Measurements from ENCODE around the gene MAGI2. TPM values are rescaled to one million over a fixed set of nuclear protein-coding genes. Genes with fewer than 3 reads are reported as not detected.

MAGI2 gene
- total and polyA plus RNA-seq, 4 donors, result 3.7 to 25.5 (median 11.6) TPM

DNA sequence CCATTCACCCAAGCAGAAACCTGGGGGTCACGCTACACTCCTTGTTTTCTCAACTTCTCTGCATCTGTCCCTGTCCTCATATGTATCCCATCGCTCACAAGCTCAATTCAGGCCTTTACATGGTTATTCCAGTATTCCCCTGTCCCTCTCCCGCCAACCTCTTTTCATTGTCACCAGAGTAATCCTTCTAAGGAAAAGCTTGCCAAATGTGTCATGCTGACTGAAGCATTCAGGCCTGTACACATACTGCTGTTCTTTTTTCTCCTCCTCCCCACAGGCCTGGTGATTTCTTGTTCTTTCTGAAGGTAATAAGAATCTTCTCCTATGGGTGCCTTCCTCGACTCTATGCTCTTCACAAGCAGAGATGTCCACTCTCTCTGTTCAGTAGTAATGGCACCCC lies 1372.7 kb downstream of the MAGI2 start:
- WGBS, 2 donors, result 92 to 93% methylated on average over 4 of the region's 4 CpGs
- Histone ChIP-seq H3K9me3 (ENCODE audit: control insufficient read depth, low read length) (no peaks in the 10 kb centered on the region), H3K27ac (ENCODE audit: low read depth in 1 of 2, low read length in 2 of 2) (no peak overlapping the region), H3K4me3 (ENCODE audit: low read length in 2 of 2) (no peak overlapping the region), H3K4me1 (ENCODE audit: control insufficient read depth in 1 of 2, insufficient read depth in 2 of 2, low read length in 2 of 2) (no peaks in the 10 kb centered on the region), H3K27me3 (ENCODE audit: control insufficient read depth in 1 of 2, insufficient read depth in 2 of 2, low read length in 1 of 2) (no peaks in the 10 kb centered on the region), H3K36me3 (ENCODE audit: control insufficient read depth in 1 of 2, insufficient read depth in 2 of 2, low read length in 1 of 2) (no peaks in the 10 kb centered on the region)
- ATAC-seq (ENCODE audit: low FRiP score) (no peak), DNase-seq (no peak)
- intact Hi-C loops (cut with DNase I), result no loop called here

DNA sequence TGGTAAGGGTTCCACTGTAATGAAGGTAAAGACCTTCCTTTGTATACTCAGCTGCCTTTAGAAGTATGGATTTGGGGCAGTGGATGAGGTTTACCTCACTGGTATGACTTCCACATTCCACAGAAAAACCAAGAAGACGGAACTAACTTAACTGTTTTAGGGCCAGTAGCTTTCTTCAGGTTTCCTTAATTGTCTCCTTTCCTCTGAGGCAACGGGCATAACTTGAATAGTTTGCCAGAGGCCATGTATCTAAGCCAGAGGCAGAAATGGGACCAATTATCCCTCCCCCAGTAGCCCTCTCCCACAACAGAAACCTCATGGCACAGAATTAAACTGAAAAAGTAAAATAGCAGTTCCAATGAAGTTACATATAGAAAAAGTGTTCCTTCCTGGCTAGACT lies 1373.2 kb downstream of the MAGI2 start:
- H3K27me3 ChIP-seq (ENCODE audit: control insufficient read depth in 1 of 2, insufficient read depth in 2 of 2, low read length in 1 of 2), result no peaks in the 10 kb centered on the region
- H3K36me3 ChIP-seq (ENCODE audit: control insufficient read depth in 1 of 2, insufficient read depth in 2 of 2, low read length in 1 of 2), result no peaks in the 10 kb centered on the region
- no peaks in the 10 kb centered on the region for H3K9me3 ChIP-seq (ENCODE audit: control insufficient read depth, low read length)
- intact Hi-C loops (cut with DNase I), result no loop called here
- no peak overlapping the region for H3K4me3 ChIP-seq (ENCODE audit: low read length in 2 of 2)
- DNase-seq (no peak), ATAC-seq (ENCODE audit: low FRiP score) (no peak)
- WGBS, 2 donors, result 57 to 64% methylated on average over 2 of the region's 2 CpGs
- H3K27ac ChIP-seq (ENCODE audit: low read depth in 1 of 2, low read length in 2 of 2), result no peak overlapping the region
- no peaks in the 10 kb centered on the region for H3K4me1 ChIP-seq (ENCODE audit: control insufficient read depth in 1 of 2, insufficient read depth in 2 of 2, low read length in 2 of 2)

DNA sequence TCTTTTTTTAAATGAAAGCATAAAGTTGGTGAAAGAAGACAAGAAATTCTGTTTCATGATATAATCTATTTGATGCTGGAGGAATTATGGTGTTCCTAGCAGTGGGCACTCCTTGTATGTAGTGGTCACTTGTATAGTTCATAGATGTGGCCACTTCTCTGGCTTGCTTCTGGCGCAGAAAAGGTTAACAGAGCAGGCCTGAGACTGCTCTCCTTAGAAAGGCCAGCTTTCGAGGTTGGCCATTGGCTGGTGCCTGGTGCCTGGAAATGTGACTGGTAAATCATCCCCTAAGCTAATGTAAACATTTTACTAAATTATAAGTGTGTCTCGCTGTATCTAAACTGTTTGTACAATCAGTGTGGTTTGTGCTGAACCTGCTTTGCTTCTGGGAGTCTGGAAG lies 1378.8 kb downstream of the MAGI2 start:
- Histone ChIP-seq H3K4me3 (ENCODE audit: low read length in 2 of 2) (no peak overlapping the region), H3K4me1 (ENCODE audit: control insufficient read depth in 1 of 2, insufficient read depth in 2 of 2, low read length in 2 of 2) (no peaks in the 10 kb centered on the region), H3K27me3 (ENCODE audit: control insufficient read depth in 1 of 2, insufficient read depth in 2 of 2, low read length in 1 of 2) (no peaks in the 10 kb centered on the region), H3K27ac (ENCODE audit: low read depth in 1 of 2, low read length in 2 of 2) (no peak overlapping the region), H3K9me3 (ENCODE audit: control insufficient read depth, low read length) (no peaks in the 10 kb centered on the region), H3K36me3 (ENCODE audit: control insufficient read depth in 1 of 2, insufficient read depth in 2 of 2, low read length in 1 of 2) (no peaks in the 10 kb centered on the region)
- DNase-seq, result no peak
- WGBS, 2 donors, result 87 to 88% methylated on average over 3 of the region's 3 CpGs
- ATAC-seq (ENCODE audit: low FRiP score), result no peak
- intact Hi-C loops (cut with DNase I), result no loop called here

DNA sequence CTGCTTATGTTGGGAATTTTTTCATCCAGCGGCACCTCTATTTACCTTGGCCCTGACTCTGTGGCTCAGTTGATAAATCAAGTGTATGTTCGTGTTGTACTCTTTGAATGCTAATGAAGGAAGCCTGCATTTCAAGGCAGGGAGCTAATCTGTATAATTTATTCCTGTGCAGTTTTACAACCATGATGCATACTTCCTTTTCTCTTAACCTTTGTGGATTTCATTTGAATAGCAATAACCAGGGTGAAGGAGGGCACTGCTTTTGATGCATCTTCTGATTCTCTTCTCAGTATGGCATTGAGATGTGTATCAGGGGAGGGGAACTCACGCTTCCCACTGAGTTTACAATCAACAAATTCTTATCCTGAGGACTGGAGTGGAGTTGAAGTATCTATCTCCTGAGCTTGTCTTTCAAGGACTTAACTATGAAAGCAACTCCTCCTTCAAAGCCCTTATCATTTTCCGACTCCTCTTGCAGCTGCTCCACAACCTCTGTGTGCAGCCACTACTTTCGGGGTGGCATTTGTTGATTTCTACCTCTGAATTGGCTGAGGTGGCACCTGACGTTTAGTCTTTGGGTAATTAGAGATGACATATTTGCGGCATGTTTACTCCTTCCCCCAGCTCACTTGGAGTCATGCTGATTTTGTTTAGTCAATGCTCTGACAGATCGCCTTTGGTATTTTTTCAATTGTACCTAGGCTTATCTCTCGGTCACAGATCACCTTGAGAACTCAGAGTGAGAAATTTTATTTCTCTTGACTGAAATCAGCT lies 1379.7 kb downstream of the MAGI2 start:
- ATAC-seq (ENCODE audit: low FRiP score) (no peak), DNase-seq (no peak)
- H3K9me3 ChIP-seq (ENCODE audit: control insufficient read depth, low read length), result no peaks in the 10 kb centered on the region
- no peaks in the 10 kb centered on the region for H3K4me1 ChIP-seq (ENCODE audit: control insufficient read depth in 1 of 2, insufficient read depth in 2 of 2, low read length in 2 of 2)
- no peaks in the 10 kb centered on the region for H3K36me3 ChIP-seq (ENCODE audit: control insufficient read depth in 1 of 2, insufficient read depth in 2 of 2, low read length in 1 of 2)
- intact Hi-C loops (cut with DNase I), result no loop called here
- H3K4me3 ChIP-seq (ENCODE audit: low read length in 2 of 2), result no peak overlapping the region
- 69 to 75% methylated on average over 9 of the region's 9 CpGs for WGBS, 2 donors
- no peaks in the 10 kb centered on the region for H3K27me3 ChIP-seq (ENCODE audit: control insufficient read depth in 1 of 2, insufficient read depth in 2 of 2, low read length in 1 of 2)
- no peak overlapping the region for H3K27ac ChIP-seq (ENCODE audit: low read depth in 1 of 2, low read length in 2 of 2)

DNA sequence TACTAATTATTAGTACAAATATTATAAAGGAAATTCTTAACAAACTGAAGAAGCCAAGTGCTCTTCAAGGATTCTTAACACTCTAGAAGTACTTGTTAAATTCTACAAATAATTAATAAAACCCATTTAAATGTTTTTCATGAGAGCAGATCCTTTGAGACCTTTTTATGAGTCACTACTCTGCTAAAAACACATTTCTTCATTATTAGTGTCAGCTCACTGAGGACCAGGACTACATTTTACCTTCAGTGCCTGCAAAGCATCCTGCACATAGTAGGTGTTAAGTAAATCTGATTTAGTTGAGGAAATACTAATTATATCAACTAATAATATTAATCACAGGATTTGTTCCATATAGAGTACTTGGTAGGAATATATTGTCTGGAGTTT lies 1381.3 kb downstream of the MAGI2 start:
- Histone ChIP-seq H3K4me1 (ENCODE audit: control insufficient read depth in 1 of 2, insufficient read depth in 2 of 2, low read length in 2 of 2) (no peaks in the 10 kb centered on the region), H3K36me3 (ENCODE audit: control insufficient read depth in 1 of 2, insufficient read depth in 2 of 2, low read length in 1 of 2) (no peaks in the 10 kb centered on the region), H3K4me3 (ENCODE audit: low read length in 2 of 2) (no peak overlapping the region), H3K9me3 (ENCODE audit: control insufficient read depth, low read length) (no peaks in the 10 kb centered on the region), H3K27ac (ENCODE audit: low read depth in 1 of 2, low read length in 2 of 2) (no peak overlapping the region), H3K27me3 (ENCODE audit: control insufficient read depth in 1 of 2, insufficient read depth in 2 of 2, low read length in 1 of 2) (no peaks in the 10 kb centered on the region)
- intact Hi-C loops (cut with DNase I), result no loop called here
- DNase-seq, result no peak
- ATAC-seq (ENCODE audit: low FRiP score), result no peak

DNA sequence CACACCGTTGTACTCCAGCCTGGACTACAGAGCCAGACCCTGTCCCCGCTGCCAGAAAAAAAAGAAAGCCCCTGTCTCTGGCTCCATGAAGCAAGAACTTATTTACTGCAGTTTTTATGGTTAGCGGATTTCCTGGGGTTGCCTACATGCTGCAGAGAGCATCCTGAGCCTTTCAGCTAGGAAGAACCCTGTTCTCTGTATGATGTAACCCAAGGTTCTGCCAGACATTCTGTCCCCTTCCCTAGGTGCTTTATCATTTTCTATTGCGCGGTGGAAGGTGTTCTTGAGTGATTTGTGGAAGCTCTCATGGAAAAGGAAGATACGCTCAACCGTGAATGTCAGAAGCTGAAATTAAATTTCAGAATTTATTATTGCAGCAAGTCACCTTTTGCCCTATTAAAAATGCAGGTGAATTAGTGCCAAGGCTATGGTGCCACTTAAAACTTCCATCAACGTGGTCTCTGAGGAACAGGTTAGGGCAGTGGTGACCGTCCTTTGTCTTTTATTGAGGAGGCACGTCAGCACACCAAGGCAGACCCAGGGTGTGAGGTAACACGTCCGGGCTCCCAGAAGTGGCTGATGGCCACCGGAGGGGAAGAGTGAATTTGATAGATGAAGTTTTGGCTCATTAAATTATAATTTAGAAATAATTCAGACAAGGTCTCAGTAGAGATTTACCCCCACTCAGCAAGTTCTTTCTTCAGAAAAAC lies 1381.8 kb downstream of the MAGI2 start:
- H3K27me3 ChIP-seq (ENCODE audit: control insufficient read depth in 1 of 2, insufficient read depth in 2 of 2, low read length in 1 of 2), result no peaks in the 10 kb centered on the region
- H3K9me3 ChIP-seq (ENCODE audit: control insufficient read depth, low read length), result no peaks in the 10 kb centered on the region
- H3K4me1 ChIP-seq (ENCODE audit: control insufficient read depth in 1 of 2, insufficient read depth in 2 of 2, low read length in 2 of 2), result no peaks in the 10 kb centered on the region
- H3K27ac ChIP-seq (ENCODE audit: low read depth in 1 of 2, low read length in 2 of 2), result no peak overlapping the region
- no peaks in the 10 kb centered on the region for H3K36me3 ChIP-seq (ENCODE audit: control insufficient read depth in 1 of 2, insufficient read depth in 2 of 2, low read length in 1 of 2)
- intact Hi-C loops (cut with DNase I), result no loop called here
- DNase-seq (no peak), ATAC-seq (ENCODE audit: low FRiP score) (no peak)
- 86 to 91% methylated on average over 13 of the region's 13 CpGs for WGBS, 2 donors
- no peak overlapping the region for H3K4me3 ChIP-seq (ENCODE audit: low read length in 2 of 2)

DNA sequence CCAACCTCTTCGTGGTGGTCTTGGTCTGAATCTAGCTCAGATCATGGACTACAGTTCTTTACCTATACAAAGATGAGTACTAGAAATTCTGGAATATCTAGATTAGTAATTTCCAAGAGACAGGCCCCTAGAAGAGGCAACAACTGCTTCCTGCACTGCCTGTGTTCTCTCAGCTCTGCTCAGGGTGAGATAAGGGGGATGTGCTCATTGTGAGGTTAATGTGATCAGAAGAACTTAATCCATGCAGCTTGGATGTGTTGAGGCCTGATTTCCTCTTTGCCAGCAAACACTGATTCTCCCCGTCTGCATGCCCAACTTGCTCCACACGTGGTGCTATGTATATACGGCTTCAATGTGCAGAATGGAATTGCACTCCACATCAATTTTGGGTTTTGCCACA lies 1386.9 kb downstream of the MAGI2 start:
- no peak for ATAC-seq (ENCODE audit: low FRiP score)
- H3K36me3 ChIP-seq (ENCODE audit: control insufficient read depth in 1 of 2, insufficient read depth in 2 of 2, low read length in 1 of 2), result no peaks in the 10 kb centered on the region
- no peak overlapping the region for H3K4me3 ChIP-seq (ENCODE audit: low read length in 2 of 2)
- intact Hi-C loops (cut with DNase I), result no loop called here
- no peak overlapping the region for H3K27ac ChIP-seq (ENCODE audit: low read depth in 1 of 2, low read length in 2 of 2)
- H3K27me3 ChIP-seq (ENCODE audit: control insufficient read depth in 1 of 2, insufficient read depth in 2 of 2, low read length in 1 of 2), result no peaks in the 10 kb centered on the region
- WGBS, 2 donors, result 76 to 88% methylated on average over 4 of the region's 4 CpGs
- no peaks in the 10 kb centered on the region for H3K9me3 ChIP-seq (ENCODE audit: control insufficient read depth, low read length)
- no peak for DNase-seq
- H3K4me1 ChIP-seq (ENCODE audit: control insufficient read depth in 1 of 2, insufficient read depth in 2 of 2, low read length in 2 of 2), result no peaks in the 10 kb centered on the region

DNA sequence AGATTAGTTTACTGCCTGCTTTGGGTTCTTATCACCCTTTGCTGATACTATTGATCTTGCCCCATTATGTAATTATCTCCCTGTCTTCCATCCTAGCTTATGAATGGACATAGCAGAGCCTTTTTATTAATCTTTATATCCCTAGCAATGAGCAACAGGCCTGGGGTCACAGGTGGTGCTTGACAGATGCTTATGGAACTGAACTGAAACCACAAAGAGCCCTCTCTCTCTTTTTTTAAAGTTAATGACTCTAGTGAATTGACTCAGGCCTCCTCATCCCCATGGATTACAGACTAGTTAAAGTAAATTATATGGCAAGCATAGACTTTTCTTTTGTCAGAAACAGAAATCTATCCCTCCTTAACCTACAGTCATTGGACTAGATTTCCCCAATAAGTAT lies 1389.7 kb downstream of the MAGI2 start:
- ATAC-seq (ENCODE audit: low FRiP score) (no peak), DNase-seq (no peak)
- H3K36me3 ChIP-seq (ENCODE audit: control insufficient read depth in 1 of 2, insufficient read depth in 2 of 2, low read length in 1 of 2), result no peaks in the 10 kb centered on the region
- no peak overlapping the region for H3K4me3 ChIP-seq (ENCODE audit: low read length in 2 of 2)
- H3K9me3 ChIP-seq (ENCODE audit: control insufficient read depth, low read length), result no peaks in the 10 kb centered on the region
- H3K27me3 ChIP-seq (ENCODE audit: control insufficient read depth in 1 of 2, insufficient read depth in 2 of 2, low read length in 1 of 2), result no peaks in the 10 kb centered on the region
- H3K27ac ChIP-seq (ENCODE audit: low read depth in 1 of 2, low read length in 2 of 2), result no peak overlapping the region
- no peaks in the 10 kb centered on the region for H3K4me1 ChIP-seq (ENCODE audit: control insufficient read depth in 1 of 2, insufficient read depth in 2 of 2, low read length in 2 of 2)
- intact Hi-C loops (cut with DNase I), result no loop called here

DNA sequence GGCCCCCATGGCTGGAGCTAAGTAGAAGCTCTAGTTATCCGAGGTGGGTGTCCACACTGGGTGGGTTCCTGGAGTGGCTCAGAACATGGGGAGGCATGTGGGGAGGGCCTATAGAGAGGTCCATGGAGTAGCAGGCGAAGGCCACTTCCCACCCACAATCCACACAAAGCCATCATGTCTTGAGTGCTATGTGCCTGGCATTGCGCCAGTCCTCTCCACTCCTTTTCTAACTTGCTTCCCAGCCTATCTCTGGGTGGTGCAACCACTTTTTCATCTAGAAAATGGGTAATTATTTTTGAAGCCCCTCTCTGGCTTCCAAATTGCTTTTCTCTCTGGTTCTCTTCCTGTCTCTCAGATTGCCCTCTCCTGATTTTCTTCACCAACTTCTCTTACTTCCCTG lies 1391.3 kb downstream of the MAGI2 start:
- no peaks in the 10 kb centered on the region for H3K4me1 ChIP-seq (ENCODE audit: control insufficient read depth in 1 of 2, insufficient read depth in 2 of 2, low read length in 2 of 2)
- no peak overlapping the region for H3K4me3 ChIP-seq (ENCODE audit: low read length in 2 of 2)
- no peaks in the 10 kb centered on the region for H3K36me3 ChIP-seq (ENCODE audit: control insufficient read depth in 1 of 2, insufficient read depth in 2 of 2, low read length in 1 of 2)
- intact Hi-C loops (cut with DNase I), result no loop called here
- no peaks in the 10 kb centered on the region for H3K27me3 ChIP-seq (ENCODE audit: control insufficient read depth in 1 of 2, insufficient read depth in 2 of 2, low read length in 1 of 2)
- DNase-seq, result no peak
- no peak overlapping the region for H3K27ac ChIP-seq (ENCODE audit: low read depth in 1 of 2, low read length in 2 of 2)
- H3K9me3 ChIP-seq (ENCODE audit: control insufficient read depth, low read length), result no peaks in the 10 kb centered on the region
- no peak for ATAC-seq (ENCODE audit: low FRiP score)
- 88 to 90% methylated on average over 3 of the region's 3 CpGs for WGBS, 2 donors
